GM18520 (cell line): ENCODE data around the gene MRPL23.

Experiments used
- ATAC-seq: cut with Tn5 transposase; IDR thresholded peaks from one replicate; pipeline ENCODE4 v1.9.1; 2021; ENCODE audit not compliant: unreplicated experiment

The MRPL23 gene

GRCh38 chr11:1946812-1947484 lies at the start of gene MRPL23:
Gene MRPL23 (plus strand): TSS chr11:1947332. CDS start chr11:1947363, 31 bp downstream.
- ATAC-seq = no peak

GRCh38 chr11:1899090-1899489 lies 48.0 kb upstream of the MRPL23 start:
- ATAC-seq = no peak

- no peak for ATAC-seq
Measured at GRCh38 chr11:1899686-1900085, 47.4 kb upstream of the MRPL23 start.

- ATAC-seq = no peak
Measured at GRCh38 chr11:1906181-1906580, 41.0 kb upstream of the MRPL23 start.

GRCh38 chr11:1906611-1907423 lies 40.3 kb upstream of the MRPL23 start:
- no peak for ATAC-seq

- no peak for ATAC-seq
Measured at GRCh38 chr11:1908618-1909017, 38.5 kb upstream of the MRPL23 start.

GRCh38 chr11:1909524-1909923 lies 37.6 kb upstream of the MRPL23 start:
- ATAC-seq = no peak

- no peak for ATAC-seq
Measured at GRCh38 chr11:1912289-1912878, 34.7 kb upstream of the MRPL23 start.

- ATAC-seq = no peak
Measured at GRCh38 chr11:1913271-1914060, 33.7 kb upstream of the MRPL23 start.

GRCh38 chr11:1915795-1916131 lies 31.4 kb upstream of the MRPL23 start:
- ATAC-seq = no peak

GRCh38 chr11:1916132-1916985 lies 30.8 kb upstream of the MRPL23 start:
- ATAC-seq = no peak

- no peak for ATAC-seq
Measured at GRCh38 chr11:1916986-1917522, 30.1 kb upstream of the MRPL23 start.

GRCh38 chr11:1917523-1918435 lies 29.4 kb upstream of the MRPL23 start:
- no peak for ATAC-seq

GRCh38 chr11:1918436-1919315 lies 28.5 kb upstream of the MRPL23 start:
- no peak for ATAC-seq

- no peak for ATAC-seq
Measured at GRCh38 chr11:1919391-1920127, 27.6 kb upstream of the MRPL23 start, which contains the start of gene TNNT3. Gene TNNT3 (plus strand): TSS chr11:1919703. CDS start chr11:1922875, 3,172 bp downstream.

- no peak for ATAC-seq
Measured at GRCh38 chr11:1920128-1920908, 26.8 kb upstream of the MRPL23 start.
